ENCODE data around the gene GPR52. TPM values are rescaled to one million over a fixed set of nuclear protein-coding genes. Genes with fewer than 3 reads are reported as not detected.

GPR52 gene
- total RNA-seq, 1 donor = 4.5 TPM

DNA sequence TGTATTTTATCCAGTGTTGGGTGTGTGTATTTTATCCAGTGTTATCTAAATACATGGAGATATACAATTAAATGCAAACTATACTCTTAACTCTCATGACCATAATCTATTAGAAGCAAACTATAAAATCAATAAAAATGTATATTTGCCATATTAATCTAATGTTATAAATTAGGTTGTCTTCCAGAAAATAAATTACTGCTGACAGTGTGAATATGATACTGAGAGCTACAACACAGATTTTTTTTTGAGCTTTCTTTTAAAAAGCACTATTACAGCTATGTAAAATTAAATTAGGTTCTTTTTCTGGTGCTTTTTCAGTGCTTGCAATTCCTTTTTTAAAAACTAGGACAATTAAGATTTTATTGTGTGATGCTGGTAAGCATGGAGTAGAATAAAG is 19.0 kb upstream of the GPR52 start:
- Histone ChIP-seq H3K4me1 (ENCODE audit: insufficient read depth, low read length) (no peaks in the 10 kb centered on the region), H3K27me3 (ENCODE audit: insufficient read depth, low read length) (no peaks in the 10 kb centered on the region), H3K4me3 (ENCODE audit: low read length) (no peak overlapping the region), H3K9me3 (ENCODE audit: low read depth, low read length) (no peaks in the 10 kb centered on the region)

DNA sequence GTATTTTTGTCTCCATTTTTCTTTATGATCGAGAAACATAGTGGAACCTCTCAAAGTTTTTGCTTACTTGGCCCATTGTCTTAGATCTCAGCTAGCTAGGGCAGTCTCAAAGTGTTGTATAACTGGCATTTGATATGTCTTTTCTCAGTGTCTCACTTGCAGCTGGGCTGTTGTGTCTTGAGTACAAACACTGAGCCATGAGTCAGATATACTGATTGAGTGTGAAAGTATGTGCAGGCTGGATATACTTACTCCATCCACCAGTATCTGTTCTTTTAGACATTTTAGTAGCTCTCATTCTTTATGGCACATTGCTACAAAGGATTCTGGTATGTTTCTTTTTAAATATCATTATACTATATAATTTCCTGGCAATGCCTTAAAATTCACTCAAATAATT is 14.3 kb upstream of the GPR52 start:
- no peaks in the 10 kb centered on the region for H3K27me3 ChIP-seq (ENCODE audit: insufficient read depth, low read length)
- no peaks in the 10 kb centered on the region for H3K4me1 ChIP-seq (ENCODE audit: insufficient read depth, low read length)
- no peak overlapping the region for H3K4me3 ChIP-seq (ENCODE audit: low read length)
- no peaks in the 10 kb centered on the region for H3K9me3 ChIP-seq (ENCODE audit: low read depth, low read length)

DNA sequence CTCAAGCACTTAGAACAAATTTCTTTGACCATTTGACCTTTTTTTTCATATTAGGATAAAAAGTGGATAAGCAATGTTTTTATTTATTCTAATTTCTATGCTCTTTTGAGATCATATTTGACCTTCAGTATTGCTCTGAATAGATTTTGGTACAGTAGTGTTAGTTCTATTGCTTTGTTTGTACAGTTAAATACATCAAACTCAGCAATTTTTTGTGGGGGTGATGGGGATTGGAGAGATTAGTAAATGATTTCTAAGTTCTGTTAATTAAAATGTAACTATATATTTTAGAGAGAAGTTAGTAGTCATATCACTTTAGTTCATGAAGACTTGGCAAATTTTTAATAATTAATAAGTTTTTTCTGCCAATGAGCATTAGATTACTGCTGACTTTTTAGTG is 2.4 kb upstream of the GPR52 start:
- Histone ChIP-seq H3K4me3 (ENCODE audit: low read length) (no peak overlapping the region), H3K9me3 (ENCODE audit: low read depth, low read length) (no peaks in the 10 kb centered on the region), H3K27me3 (ENCODE audit: insufficient read depth, low read length) (no peaks in the 10 kb centered on the region), H3K4me1 (ENCODE audit: insufficient read depth, low read length) (no peaks in the 10 kb centered on the region)

DNA sequence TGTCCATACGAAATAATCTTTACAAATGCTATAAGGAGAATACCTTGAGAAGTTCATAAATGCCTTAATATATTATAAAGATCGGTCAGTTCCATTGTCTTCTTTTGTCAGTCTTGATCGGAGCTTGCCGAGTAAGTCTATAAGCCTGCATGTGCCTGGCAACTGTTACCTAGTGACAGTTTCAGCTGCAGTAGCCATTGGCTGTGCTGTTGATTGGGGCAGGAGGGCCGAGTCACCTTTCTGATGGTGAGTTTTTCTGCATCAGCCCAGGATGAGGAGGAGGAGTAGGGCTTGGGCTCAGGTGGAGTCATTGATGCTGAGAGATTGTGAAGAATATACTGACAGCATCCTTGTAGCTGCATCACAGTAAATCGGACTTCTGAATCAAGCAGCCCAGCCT is 1.9 kb upstream of the GPR52 start:
- H3K4me3 ChIP-seq (ENCODE audit: low read length) = no peak overlapping the region
- H3K4me1 ChIP-seq (ENCODE audit: insufficient read depth, low read length) = no peaks in the 10 kb centered on the region
- no peaks in the 10 kb centered on the region for H3K27me3 ChIP-seq (ENCODE audit: insufficient read depth, low read length)
- no peaks in the 10 kb centered on the region for H3K9me3 ChIP-seq (ENCODE audit: low read depth, low read length)

DNA sequence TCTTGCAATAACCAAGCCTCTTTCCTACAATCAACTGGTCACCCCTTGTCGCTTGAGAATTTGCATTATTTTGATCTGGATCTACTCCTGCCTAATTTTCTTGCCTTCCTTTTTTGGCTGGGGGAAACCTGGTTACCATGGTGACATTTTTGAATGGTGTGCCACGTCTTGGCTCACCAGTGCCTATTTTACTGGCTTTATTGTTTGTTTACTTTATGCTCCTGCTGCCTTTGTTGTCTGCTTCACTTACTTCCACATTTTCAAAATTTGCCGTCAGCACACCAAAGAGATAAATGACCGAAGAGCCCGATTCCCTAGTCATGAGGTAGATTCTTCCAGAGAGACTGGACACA is 743 bp downstream of the GPR52 start:
- Histone ChIP-seq H3K4me3 (ENCODE audit: low read length) (no peak overlapping the region), H3K9me3 (ENCODE audit: low read depth, low read length) (no peaks in the 10 kb centered on the region), H3K4me1 (ENCODE audit: insufficient read depth, low read length) (no peaks in the 10 kb centered on the region), H3K27me3 (ENCODE audit: insufficient read depth, low read length) (no peaks in the 10 kb centered on the region)

DNA sequence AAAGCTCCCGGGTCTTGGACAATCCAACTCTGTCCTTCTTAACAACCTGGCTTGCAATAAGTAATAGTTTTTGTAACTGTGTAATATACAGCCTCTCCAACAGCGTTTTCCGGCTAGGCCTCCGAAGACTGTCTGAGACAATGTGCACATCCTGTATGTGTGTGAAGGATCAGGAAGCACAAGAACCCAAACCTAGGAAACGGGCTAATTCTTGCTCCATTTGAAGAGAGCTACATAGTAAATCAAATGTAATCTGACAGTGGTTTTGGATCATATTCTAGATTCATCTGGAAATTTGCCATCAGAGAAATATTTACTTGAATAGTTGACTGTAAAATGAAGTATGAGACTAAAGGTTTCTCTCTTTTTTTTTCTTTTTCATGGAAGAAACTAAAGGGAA is 1.2 kb downstream of the GPR52 start:
- Histone ChIP-seq H3K9me3 (ENCODE audit: low read depth, low read length) (no peaks in the 10 kb centered on the region), H3K4me1 (ENCODE audit: insufficient read depth, low read length) (no peaks in the 10 kb centered on the region), H3K27me3 (ENCODE audit: insufficient read depth, low read length) (no peaks in the 10 kb centered on the region), H3K4me3 (ENCODE audit: low read length) (no peak overlapping the region)

DNA sequence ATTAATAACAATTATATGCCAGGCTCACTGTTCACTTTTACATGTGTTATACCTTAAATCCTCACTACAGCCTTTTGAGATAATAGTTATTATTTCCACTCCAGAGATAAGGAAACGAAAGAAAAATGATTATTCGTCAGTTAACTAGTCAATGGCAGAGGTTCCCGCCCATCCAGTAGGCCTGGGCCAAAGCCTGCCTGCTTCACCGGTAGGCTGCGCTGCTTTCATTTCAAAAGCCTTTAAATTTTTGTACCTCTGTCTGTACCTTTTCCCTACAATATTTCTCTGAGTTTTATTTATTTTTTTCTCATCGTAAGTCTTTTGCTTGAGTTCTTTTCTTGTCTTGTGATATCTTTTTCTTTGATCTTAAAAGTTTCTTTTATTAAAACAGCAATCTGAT is 3.6 kb downstream of the GPR52 start:
- no peaks in the 10 kb centered on the region for H3K9me3 ChIP-seq (ENCODE audit: low read depth, low read length)
- H3K27me3 ChIP-seq (ENCODE audit: insufficient read depth, low read length) = no peaks in the 10 kb centered on the region
- H3K4me3 ChIP-seq (ENCODE audit: low read length) = no peak overlapping the region
- H3K4me1 ChIP-seq (ENCODE audit: insufficient read depth, low read length) = no peaks in the 10 kb centered on the region

DNA sequence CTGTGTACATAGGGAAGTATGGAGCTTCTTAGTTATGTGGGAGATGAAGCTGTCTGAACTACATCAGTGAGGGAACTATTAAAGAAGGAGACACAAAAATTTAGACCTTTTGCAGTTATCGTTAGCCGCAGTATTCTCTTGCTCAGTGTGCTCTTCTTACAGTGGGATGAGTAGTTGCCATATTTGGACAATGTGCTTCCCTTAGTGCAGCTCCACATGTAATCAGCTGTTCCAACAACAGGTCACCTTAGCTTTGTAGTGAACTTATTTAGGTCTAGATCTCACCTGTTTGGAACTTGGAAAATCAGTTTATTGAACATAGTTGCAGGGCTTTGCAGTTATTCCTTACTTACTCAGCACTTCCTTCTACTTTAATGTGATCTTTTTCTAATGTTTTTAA is 18.1 kb downstream of the GPR52 start:
- Histone ChIP-seq H3K4me1 (ENCODE audit: insufficient read depth, low read length) (no peaks in the 10 kb centered on the region), H3K4me3 (ENCODE audit: low read length) (no peak overlapping the region), H3K9me3 (ENCODE audit: low read depth, low read length) (no peaks in the 10 kb centered on the region), H3K27me3 (ENCODE audit: insufficient read depth, low read length) (no peaks in the 10 kb centered on the region)

DNA sequence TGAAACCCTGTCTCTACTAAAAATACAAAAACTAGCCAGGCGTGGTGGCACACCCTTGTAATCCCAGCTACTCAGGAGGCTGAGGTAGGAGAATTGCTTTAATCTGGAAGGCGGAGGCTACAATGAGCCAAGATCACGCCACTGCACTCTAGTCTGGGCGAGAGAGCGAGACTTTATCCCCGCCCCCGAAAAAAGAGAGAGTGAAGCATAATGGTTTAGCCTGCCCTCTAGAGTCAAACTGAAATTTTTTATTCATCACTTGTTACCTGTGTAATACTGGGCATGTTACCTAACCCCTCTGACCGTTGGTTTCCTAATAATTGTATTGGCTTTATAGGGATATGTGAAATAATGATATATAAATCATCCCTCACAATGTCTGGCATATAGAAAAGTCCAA is 18.8 kb downstream of the GPR52 start:
- Histone ChIP-seq H3K9me3 (ENCODE audit: low read depth, low read length) (no peaks in the 10 kb centered on the region), H3K4me1 (ENCODE audit: insufficient read depth, low read length) (no peaks in the 10 kb centered on the region), H3K4me3 (ENCODE audit: low read length) (no peak overlapping the region), H3K27me3 (ENCODE audit: insufficient read depth, low read length) (no peaks in the 10 kb centered on the region)

DNA sequence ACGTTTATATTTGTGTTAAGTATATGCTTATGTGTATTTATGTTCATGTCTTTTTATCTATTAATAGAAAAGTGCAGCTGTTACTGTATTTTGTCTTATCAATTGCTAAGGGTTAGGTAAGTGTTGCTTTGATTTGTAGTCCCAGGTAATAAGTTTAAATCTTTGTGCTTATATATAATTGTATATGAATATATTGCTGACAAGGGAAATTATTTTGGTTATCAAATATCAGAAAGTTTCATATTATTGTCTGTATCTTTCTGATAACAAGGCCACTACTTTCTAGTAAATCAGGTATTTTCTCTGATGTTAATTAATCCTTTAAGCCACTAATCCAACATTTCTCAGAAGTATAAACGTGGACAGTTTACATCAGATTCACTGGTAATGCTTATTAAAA is 21.3 kb downstream of the GPR52 start:
- H3K4me1 ChIP-seq (ENCODE audit: insufficient read depth, low read length) = no peaks in the 10 kb centered on the region
- H3K27me3 ChIP-seq (ENCODE audit: insufficient read depth, low read length) = no peaks in the 10 kb centered on the region
- no peak overlapping the region for H3K4me3 ChIP-seq (ENCODE audit: low read length)
- H3K9me3 ChIP-seq (ENCODE audit: low read depth, low read length) = no peaks in the 10 kb centered on the region

DNA sequence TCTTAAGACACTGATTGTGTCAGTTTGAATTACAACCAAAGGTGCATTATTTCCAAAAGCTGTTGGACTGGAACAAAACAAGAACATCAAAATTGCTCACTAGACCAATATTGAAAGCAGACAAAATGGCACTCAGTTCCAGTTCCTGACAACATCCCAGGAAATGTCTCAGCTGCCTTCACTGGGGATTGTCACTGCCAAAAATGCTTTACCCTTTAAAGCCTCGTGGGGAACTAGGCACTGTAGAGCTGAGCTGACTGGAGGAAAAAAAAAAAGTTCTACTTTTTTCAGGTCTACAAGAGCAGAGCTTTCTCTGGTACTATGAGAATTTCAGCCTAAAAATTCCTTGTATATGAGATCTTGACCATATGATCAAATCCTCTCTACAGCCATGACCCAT is 21.9 kb downstream of the GPR52 start:
- no peaks in the 10 kb centered on the region for H3K4me1 ChIP-seq (ENCODE audit: insufficient read depth, low read length)
- H3K27me3 ChIP-seq (ENCODE audit: insufficient read depth, low read length) = no peaks in the 10 kb centered on the region
- H3K4me3 ChIP-seq (ENCODE audit: low read length) = no peak overlapping the region
- no peaks in the 10 kb centered on the region for H3K9me3 ChIP-seq (ENCODE audit: low read depth, low read length)

DNA sequence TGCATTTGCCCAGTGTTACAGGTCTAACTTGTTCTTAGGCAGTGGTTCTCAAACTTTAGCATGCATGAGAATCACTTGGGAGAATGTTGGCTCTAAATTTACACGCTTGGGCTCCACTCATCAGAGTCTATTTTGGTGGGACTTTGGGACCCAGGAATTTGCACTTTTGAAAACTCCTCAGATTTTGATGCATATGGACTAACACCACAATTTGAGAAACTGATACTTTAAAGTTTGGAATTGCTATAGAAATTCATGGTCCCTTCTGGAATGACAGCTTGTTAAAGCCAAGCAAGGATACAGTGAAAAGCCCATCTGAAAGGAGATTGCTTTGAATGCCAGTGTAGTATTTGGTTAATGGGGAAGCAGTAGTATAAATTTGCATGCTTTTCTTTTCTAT is 31.5 kb downstream of the GPR52 start:
- Histone ChIP-seq H3K4me1 (ENCODE audit: insufficient read depth, low read length) (no peaks in the 10 kb centered on the region), H3K9me3 (ENCODE audit: low read depth, low read length) (no peaks in the 10 kb centered on the region), H3K27me3 (ENCODE audit: insufficient read depth, low read length) (no peaks in the 10 kb centered on the region), H3K4me3 (ENCODE audit: low read length) (no peak overlapping the region)

DNA sequence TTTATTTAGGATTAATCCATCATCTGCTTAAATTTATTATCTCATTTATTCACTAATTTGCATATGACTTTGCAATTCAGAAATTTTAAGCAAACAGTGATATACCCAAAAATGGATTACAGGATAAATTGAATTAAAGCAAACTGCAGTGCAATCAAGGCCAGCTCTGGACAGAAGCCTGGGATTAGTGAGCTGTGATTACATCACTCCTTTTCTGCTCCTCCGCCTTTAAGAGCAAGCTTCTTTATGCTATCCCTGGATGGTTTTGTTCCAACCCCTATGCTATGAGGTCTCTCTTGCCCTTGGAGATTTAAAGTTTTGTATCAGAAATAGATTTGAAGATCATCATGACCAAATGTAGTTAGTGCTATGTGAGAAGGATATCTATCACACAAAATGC is 32.6 kb downstream of the GPR52 start:
- no peaks in the 10 kb centered on the region for H3K27me3 ChIP-seq (ENCODE audit: insufficient read depth, low read length)
- H3K4me3 ChIP-seq (ENCODE audit: low read length) = no peak overlapping the region
- H3K9me3 ChIP-seq (ENCODE audit: low read depth, low read length) = no peaks in the 10 kb centered on the region
- no peaks in the 10 kb centered on the region for H3K4me1 ChIP-seq (ENCODE audit: insufficient read depth, low read length)

DNA sequence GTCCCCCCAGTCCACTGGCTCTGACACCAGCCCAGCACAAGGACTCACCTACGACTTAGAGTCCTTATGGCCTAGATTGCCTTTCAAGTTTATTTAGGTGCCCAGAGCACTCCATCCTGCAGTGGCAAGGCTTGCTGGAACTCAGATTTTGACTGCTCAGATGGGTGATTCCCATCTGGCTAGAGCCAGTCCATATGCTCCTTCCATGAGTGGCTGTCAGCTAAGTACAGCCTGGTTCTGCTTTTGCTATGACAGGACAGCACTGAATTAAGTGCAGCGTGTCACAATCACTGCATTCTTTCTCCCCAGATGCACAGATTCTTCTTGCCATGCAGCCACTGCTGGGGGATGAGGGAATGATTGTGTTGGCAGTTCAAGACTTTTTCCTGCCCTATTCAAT is 43.8 kb downstream of the GPR52 start:
- H3K27me3 ChIP-seq (ENCODE audit: insufficient read depth, low read length) = no peaks in the 10 kb centered on the region
- no peaks in the 10 kb centered on the region for H3K4me1 ChIP-seq (ENCODE audit: insufficient read depth, low read length)
- peaks cover 9% of the 10 kb centered on the region for H3K9me3 ChIP-seq (ENCODE audit: low read depth, low read length)
- H3K4me3 ChIP-seq (ENCODE audit: low read length) = no peak overlapping the region

DNA sequence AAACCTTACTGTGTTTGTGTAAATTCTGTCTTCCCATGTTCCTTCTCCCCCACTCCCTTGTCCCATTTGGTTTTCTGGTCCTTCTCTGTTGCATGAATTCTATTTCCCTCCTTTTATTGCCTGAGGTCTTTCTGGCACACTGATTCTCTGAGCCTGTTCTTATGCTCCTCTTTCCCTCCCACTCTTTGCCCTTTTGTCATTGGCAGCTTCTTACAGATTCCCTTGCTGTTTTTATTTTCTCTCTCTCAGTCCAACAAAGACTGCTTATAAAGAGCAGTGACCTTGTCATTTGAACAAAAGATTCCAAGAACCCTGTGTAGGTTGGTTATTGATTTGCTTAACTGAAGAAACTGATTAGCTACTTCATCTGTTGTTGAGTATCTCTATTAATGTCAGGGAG is 49.7 kb downstream of the GPR52 start:
- Histone ChIP-seq H3K27me3 (ENCODE audit: insufficient read depth, low read length) (no peaks in the 10 kb centered on the region), H3K4me1 (ENCODE audit: insufficient read depth, low read length) (no peaks in the 10 kb centered on the region), H3K4me3 (ENCODE audit: low read length) (no peak overlapping the region), H3K9me3 (ENCODE audit: low read depth, low read length) (no peaks in the 10 kb centered on the region)

All from mononuclear cell (primary cell).